ENCODE measurements around the gene EAPP.
"Not testable (repeated sequence)": the region's sequence is repeated elsewhere in the genome, so short reads cannot be mapped to it uniquely, and the experiment has no call there.

EAPP gene

DNA sequence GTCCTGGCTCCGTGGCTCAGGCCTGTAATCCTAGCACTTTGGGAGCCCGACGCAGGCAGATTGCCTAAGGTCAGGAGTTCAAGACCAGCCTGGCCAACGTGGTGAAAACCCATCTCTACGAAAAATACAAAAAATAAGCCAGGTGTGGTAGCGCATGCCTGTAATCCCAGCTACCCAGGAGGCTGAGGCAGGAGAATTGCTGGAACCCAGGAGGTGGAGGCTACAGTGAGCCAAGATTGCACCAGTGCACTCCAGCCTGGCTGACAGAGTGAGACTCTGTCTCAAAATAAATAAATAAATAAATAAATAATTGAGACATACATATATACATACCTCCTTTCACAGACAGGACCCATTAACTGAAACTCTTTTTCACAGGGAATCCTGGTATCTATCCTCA lies 1.4 kb downstream of the EAPP start:
- not testable (repeated sequence) for DNase-seq (ENCODE audit: low read depth in 2 of 2)

DNA sequence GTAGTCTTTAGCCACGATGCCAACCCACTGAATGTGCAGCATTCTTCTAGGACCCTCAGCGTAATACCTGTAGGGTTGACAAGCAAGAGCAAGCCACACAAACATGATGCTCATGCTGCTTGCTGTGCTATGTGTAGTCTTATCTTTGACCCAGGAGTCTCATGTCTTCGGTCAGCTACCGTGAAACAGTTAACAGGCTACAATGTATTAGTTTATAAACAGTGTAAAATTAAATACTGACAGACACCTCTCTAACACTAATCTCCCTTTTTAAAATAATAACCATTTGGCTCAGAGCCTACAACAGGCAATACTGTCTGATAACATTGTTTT lies 1.9 kb downstream of the EAPP start:
- no peak for DNase-seq (ENCODE audit: low read depth in 2 of 2)

DNA sequence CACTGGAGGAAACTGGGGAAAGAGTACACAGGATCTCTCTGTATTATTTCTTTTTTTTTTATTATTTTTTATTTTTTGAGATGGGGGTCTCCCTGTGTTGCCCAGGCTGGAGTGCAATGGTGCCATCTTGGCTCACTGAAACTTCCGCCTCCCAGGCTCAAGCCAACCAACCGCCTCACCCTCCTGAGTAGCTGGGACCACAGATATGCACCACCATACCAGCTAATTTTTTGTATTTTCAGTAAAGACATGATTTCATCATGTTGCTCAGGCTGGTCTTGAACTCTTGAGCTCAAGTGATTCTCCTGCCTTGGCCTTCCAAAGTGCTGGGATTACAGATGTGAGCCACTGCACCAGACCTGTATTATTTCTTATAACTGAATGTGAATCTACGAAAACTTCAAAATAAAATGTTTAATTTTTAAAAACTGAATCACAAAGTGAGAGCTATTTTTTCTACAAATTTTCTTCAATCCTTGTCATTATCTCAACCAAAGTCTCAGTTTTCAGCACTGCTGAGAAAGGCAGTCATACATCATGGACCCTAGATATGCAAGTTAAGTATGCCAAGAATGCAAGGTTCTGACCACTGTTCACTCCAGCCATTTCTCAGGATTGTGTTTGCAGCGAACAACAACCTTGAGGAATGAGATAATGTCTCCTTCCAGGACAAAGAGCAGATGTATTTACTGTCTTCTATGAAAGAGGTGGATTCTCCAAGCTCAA lies 2.4 kb downstream of the EAPP start:
- DNase-seq (ENCODE audit: low read depth in 2 of 2), result no peak

- DNase-seq (ENCODE audit: low read depth in 2 of 2), result no peak
Observed at GRCh38 chr14:34527591-34527990, 11.9 kb downstream of the EAPP start.

GRCh38 chr14:34524216-34524615 lies 15.3 kb downstream of the EAPP start:
- DNase-seq (ENCODE audit: low read depth in 2 of 2), result not testable (repeated sequence)

- no peak for DNase-seq (ENCODE audit: low read depth in 2 of 2)
Observed at GRCh38 chr14:34522496-34522895, 17.0 kb downstream of the EAPP start.

- DNase-seq (ENCODE audit: low read depth in 2 of 2), result not testable (repeated sequence)
Observed at GRCh38 chr14:34521071-34521470, 18.4 kb downstream of the EAPP start.

- DNase-seq (ENCODE audit: low read depth in 2 of 2), result not testable (repeated sequence)
Observed at GRCh38 chr14:34520304-34520970, 19.1 kb downstream of the EAPP start.

DNA sequence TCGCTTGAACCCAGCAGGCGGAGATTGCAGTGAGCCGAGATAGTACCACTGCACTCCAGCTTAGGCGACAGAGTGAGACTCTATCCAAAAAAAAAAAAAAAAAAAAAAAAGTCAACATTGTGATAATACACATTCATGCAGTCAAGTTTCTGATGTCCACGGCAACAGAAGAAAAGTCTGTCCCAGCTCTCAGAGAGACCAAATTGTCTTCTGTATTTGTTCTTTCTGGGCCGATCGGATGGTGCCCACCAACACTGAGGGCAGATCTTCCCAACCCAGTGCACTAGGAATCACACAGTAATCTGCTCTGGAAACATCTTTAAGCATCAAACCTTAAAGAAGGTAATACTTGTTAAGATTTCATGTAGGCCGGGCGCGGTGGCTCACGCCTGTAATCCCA lies 31.6 kb downstream of the EAPP start:
- no peak for DNase-seq (ENCODE audit: low read depth in 2 of 2)

- DNase-seq (ENCODE audit: low read depth in 2 of 2), result no peak
Observed at GRCh38 chr14:34507459-34507858, 32.0 kb downstream of the EAPP start.

GRCh38 chr14:34505124-34505491 lies 34.4 kb downstream of the EAPP start:
- not testable (repeated sequence) for DNase-seq (ENCODE audit: low read depth in 2 of 2)

DNA sequence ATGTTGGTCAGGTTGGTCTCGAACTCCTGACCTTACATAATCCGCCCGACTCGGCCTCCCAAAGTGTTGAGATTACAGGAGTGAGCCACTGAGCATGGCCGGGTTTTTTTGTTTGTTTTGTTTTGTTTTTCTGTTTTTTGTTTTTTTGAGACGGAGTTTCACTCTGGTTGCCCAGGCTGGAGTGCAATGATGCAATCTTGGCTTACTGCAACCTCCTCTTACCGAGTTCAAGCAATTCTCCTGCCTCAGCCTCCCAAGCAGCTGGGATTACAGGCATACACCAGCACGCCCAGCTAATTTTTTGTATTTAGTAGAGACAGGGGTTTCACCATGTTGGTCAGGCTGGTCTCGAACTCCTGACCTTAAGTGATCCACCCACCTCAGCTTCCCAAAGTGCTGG lies 35.5 kb downstream of the EAPP start:
- DNase-seq (ENCODE audit: low read depth in 2 of 2), result not testable (repeated sequence)

GRCh38 chr14:34502545-34503225 lies 36.8 kb downstream of the EAPP start:
- DNase-seq (ENCODE audit: low read depth in 2 of 2), result no peak

- no peak for DNase-seq (ENCODE audit: low read depth in 2 of 2)
Observed at GRCh38 chr14:34502001-34502400, 37.5 kb downstream of the EAPP start.

DNA sequence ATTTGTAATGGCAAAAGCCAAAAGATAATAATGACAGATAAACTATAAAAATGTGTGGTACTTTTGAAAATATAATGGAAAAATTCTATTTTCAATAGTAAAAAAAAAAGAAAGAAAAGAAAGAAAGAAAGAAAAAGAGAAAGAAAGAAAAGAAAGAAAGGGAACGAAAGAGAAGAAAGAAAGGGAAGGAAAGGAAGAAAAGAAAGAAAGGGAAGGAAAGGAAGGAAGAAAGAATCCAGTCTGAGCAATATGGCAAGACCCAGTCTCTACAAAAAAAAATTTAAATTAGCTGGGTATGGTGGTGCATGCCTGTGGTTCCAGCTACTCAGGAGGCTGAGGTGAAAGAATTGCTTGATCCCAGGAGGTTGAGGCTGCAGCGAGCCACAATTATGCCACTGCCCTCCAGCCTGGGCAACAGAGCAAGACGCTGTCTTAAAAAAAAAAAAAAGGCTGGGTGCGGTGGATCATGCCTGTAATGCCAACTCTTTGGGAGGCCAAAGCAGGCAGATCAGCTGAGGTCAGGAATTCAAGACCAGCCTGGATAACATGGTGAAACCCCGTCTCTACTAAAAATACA lies 38.4 kb downstream of the EAPP start:
- DNase-seq (ENCODE audit: low read depth in 2 of 2), result no peak

DNA sequence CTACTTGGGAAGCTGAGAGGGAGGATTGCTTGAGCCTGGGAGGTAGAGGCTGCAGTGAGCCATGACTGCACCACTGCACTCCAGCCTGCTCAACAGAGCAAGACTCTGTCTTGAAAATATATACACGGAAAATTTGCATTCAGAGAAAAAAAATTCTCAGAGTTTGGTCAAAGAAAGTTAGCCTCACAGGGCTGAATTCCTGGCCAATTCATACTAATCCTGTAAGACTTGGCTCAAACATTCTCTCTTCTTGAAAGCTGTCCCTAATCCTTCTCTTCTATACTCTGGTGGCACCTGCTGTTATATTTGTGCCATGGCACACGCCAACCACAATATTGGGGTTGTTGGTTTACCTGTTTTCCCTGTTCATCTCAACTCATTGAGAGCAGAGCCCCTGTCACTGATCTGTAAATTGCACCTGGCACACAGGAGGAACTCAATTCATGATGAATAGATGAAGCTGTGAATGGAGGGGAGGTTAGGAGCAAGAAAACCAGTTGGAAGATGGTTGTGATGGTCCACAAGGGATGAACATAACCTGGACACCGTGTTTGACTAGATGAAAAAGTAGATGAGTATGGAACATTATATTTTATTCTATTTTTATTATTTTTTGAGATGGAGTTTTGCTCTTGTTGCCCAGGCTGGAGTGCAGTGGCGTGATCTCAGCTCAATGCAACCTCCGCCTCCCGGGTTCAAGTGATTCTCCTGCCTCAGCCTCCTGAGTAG lies 40.7 kb downstream of the EAPP start:
- no peak for DNase-seq (ENCODE audit: low read depth in 2 of 2)

DNA sequence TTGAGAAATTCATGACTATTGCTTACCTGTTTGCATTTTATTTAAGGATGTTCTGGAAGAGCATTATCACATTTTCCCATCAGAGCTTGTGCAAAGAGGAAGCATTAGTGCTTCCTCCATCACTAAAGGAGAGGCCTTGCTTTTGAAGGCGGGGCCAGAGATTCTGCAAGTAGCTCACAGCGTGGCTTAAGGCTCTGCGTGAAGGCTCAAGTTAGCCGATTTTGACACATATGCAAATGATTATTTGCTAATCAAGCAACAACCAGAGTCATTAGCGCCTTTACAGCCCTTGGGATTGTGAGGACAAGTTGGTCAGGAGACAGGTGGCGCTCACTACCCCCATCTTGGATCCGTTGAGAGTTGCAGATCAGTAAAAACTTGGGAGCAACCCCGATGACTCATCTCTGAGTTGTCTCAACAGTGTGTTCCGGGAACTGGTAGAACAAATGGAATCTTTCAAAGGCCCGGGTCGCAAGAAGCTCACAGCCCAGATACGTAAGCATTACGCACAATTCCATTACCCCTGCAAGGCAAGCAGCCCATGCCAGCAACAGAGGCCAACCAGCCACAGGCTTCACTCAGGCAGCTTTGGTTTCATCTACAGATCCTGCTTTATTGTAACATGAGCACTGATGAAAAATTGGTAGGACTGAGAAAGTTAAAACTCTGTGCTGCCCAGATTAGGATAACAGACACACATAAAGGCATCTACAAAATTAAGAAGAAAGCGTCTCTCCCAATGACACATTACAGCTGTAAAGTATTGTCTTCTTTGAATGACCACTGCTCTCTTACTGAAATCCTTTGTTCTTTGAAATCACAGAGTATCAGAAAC lies 42.6 kb downstream of the EAPP start:
- no peak for DNase-seq (ENCODE audit: low read depth in 2 of 2)

GRCh38 chr14:34496007-34496678 lies 43.4 kb downstream of the EAPP start:
- DNase-seq (ENCODE audit: low read depth in 2 of 2), result no peak

DNA sequence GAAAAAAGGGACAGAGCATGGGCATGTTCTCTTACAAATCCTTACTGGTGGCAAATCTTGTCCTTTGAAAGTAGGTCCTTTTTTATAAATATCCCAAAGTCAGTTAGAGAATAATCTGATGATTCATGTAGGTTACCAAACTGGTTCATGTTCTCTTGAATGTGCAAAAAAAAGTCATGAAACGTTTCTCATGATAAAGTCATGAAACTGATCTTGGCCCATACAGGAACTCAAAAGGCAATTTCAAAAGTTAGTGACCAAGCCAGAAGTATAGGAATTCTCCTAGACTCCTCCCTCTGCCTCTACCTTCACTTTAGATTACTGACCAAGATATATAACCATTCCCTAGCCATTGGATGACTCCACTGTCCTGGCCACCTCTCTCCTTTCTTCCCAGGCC lies 50.2 kb downstream of the EAPP start:
- DNase-seq (ENCODE audit: low read depth in 2 of 2), result no peak

- no peak for DNase-seq (ENCODE audit: low read depth in 2 of 2)
Observed at GRCh38 chr14:34488528-34488927, 51.0 kb downstream of the EAPP start.

- DNase-seq (ENCODE audit: low read depth in 2 of 2), result no peak
Observed at GRCh38 chr14:34484726-34485125, 54.8 kb downstream of the EAPP start.
